Ascending aorta (tissue), 2 donors: ENCODE measurements around the gene CTDSP1. TPM values are rescaled to one million over a fixed set of nuclear protein-coding genes. Genes with fewer than 3 reads are reported as not detected.

Experiments
- DNase-seq, 2 donors: peaks; one replicate each; pipeline ENCODE4 v3.0.0-alpha.2; 2019; ENCODE audit warnings: low spot score in 2 of 2
- H3K27ac ChIP-seq, 2 donors: fragments of 200-600 bp; sonication (generic); one replicate each; pipeline ENCODE4 v1.5.1; 2016 to 2017; ENCODE audit warnings: mild to moderate bottlenecking in 1 of 2
- H3K27me3 ChIP-seq: fragments of 200-600 bp; sonication (generic); one replicate; pipeline ENCODE4 v1.5.1; 2017
- H3K36me3 ChIP-seq, 2 donors: fragments of 200-600 bp; sonication (generic); one replicate each; pipeline ENCODE4 v1.5.1; 2016
- H3K4me1 ChIP-seq, 2 donors: fragments of 200-600 bp; sonication (generic); one replicate each; pipeline ENCODE4 v1.5.1; 2016 to 2017; ENCODE audit warnings: mild to moderate bottlenecking in 1 of 2
- H3K4me3 ChIP-seq, 2 donors: fragments of 200-600 bp; sonication (generic); one replicate each; pipeline ENCODE4 v1.5.1; 2016 to 2017; ENCODE audit warnings: mild to moderate bottlenecking in 1 of 2
- H3K9me3 ChIP-seq, 2 donors: fragments of 200-600 bp; sonication (generic); one replicate each; pipeline ENCODE4 v1.5.1; 2016
- intact Hi-C: fragments of 100-400 bp; cut with DNase I; formaldehyde crosslinking; loops from one replicate; pipeline ENCODE4 v1.15.1; 2023
- total RNA-seq: library from RNA; depleted of rRNA; stranded (reverse); fragments of >200 nt; gene quantifications from one replicate; pipeline ENCODE4 v1.1.0, GENCODE V29; 2016
- TF ChIP-seq, protein P1 (sequence below), 3 experiments: fragments of 200-600 bp in 2 of 3; fragments of 450-650 bp in 1 of 3; sonication (generic) in 2 of 3; IDR thresholded peaks; one replicate each; pipeline ENCODE4 v1.5.1; 2016 to 2019; ENCODE audit warnings: antibody characterized with exemption in 3 of 3, mild to moderate bottlenecking in 1 of 3, moderate library complexity in 1 of 3

Gene CTDSP1
- total RNA-seq, 1 donor from 2014 or later, result 144 TPM

DNA sequence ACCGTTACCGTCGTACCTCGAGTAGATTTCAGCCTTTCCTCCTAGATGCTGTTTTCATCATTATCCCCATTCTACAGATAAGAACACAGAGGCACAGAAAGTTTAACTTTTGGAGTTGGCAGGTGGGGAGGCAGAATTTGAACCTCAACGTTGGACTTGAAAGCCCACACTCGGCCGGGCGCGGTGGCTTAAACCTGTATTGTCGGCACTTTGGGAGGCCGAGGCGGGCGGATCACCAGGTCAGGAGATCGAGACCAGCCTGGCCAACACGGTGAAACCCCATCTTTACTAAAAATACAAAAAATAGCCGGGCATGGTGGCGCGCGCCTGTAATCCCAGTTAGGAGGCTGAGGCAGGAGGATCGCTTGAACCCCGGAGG lies 31.5 kb upstream of the CTDSP1 start:
- Histone ChIP-seq H3K4me3 (peak overlapping the region; percentile 53 to 64), H3K27me3 (no peaks in the 10 kb centered on the region), H3K27ac (peak overlapping the region; percentile 79 to 95), H3K4me1 (peaks cover 0 to 16% of the 10 kb centered on the region in 2 donors), H3K36me3 (no peaks in the 10 kb centered on the region), H3K9me3 (no peaks in the 10 kb centered on the region)
- intact Hi-C loops, result loop anchor here (5.0 kb wide), 1 partner anchor 151 kb away; the partner anchor contains the start of gene ARPC2
- TF ChIP-seq, protein P1, sequence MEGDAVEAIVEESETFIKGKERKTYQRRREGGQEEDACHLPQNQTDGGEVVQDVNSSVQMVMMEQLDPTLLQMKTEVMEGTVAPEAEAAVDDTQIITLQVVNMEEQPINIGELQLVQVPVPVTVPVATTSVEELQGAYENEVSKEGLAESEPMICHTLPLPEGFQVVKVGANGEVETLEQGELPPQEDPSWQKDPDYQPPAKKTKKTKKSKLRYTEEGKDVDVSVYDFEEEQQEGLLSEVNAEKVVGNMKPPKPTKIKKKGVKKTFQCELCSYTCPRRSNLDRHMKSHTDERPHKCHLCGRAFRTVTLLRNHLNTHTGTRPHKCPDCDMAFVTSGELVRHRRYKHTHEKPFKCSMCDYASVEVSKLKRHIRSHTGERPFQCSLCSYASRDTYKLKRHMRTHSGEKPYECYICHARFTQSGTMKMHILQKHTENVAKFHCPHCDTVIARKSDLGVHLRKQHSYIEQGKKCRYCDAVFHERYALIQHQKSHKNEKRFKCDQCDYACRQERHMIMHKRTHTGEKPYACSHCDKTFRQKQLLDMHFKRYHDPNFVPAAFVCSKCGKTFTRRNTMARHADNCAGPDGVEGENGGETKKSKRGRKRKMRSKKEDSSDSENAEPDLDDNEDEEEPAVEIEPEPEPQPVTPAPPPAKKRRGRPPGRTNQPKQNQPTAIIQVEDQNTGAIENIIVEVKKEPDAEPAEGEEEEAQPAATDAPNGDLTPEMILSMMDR (IDR thresholded peaks at IDR 0.05), result no peak
- no peak for DNase-seq

- TF ChIP-seq, protein P1 (IDR thresholded peaks at IDR 0.05), result no peak
- H3K4me1 ChIP-seq, result peaks cover 0 to 16% of the 10 kb centered on the region in 2 donors
- no peaks in the 10 kb centered on the region for H3K27me3 ChIP-seq
- peak overlapping the region; percentile 79 to 95 for H3K27ac ChIP-seq
- peak overlapping the region in 1 of 2 donors; percentile 64 for H3K4me3 ChIP-seq
- intact Hi-C loops, result loop anchor here (5.0 kb wide), 1 partner anchor 151 kb away; the partner anchor contains the start of gene ARPC2
- H3K9me3 ChIP-seq, result no peaks in the 10 kb centered on the region
- no peaks in the 10 kb centered on the region for H3K36me3 ChIP-seq
- peak in 1 of 2 donors; percentile 75 for DNase-seq
Measured at GRCh38 chr2:218368621-218369153, 31.0 kb upstream of the CTDSP1 start.

- H3K27me3 ChIP-seq, result no peaks in the 10 kb centered on the region
- peaks cover 0 to 16% of the 10 kb centered on the region in 2 donors for H3K4me1 ChIP-seq
- no peak for DNase-seq
- TF ChIP-seq, protein P1 (IDR thresholded peaks at IDR 0.05), result no peak
- intact Hi-C loops, result loop anchor here (5.0 kb wide), 1 partner anchor 152 kb away; the partner anchor contains the start of gene ARPC2
- no peaks in the 10 kb centered on the region for H3K9me3 ChIP-seq
- peak overlapping the region; percentile 79 to 95 for H3K27ac ChIP-seq
- no peak overlapping the region for H3K4me3 ChIP-seq
- H3K36me3 ChIP-seq, result no peaks in the 10 kb centered on the region
Measured at GRCh38 chr2:218369330-218369729, 30.3 kb upstream of the CTDSP1 start.

- Histone ChIP-seq H3K27ac (peak overlapping the region; percentile 79 to 95), H3K4me3 (no peak overlapping the region), H3K9me3 (no peaks in the 10 kb centered on the region), H3K4me1 (peaks cover 0 to 16% of the 10 kb centered on the region in 2 donors), H3K36me3 (no peaks in the 10 kb centered on the region), H3K27me3 (no peaks in the 10 kb centered on the region)
- TF ChIP-seq, protein P1 (IDR thresholded peaks at IDR 0.05), result no peak
- DNase-seq, result peak; percentile 63 to 86
- intact Hi-C loops, result no loop called here
Measured at GRCh38 chr2:218370410-218371063, 29.1 kb upstream of the CTDSP1 start.

DNA sequence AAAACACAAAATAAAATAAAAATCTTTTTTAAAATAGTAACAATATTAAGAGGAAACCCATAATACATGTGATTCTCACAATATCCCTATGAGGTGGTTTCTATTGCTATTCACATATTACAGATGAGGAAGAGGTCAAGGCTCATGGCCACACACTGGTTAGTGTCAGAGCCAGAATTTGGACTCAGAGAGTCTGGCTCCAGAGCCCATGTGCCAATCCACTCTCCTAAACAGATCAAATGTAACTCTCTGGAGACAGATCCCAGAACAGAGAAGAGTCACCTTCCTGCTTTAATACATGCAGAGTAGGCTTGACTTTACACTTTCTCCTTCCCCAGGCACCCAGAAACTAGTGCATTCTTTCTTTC lies 27.7 kb upstream of the CTDSP1 start:
- intact Hi-C loops, result no loop called here
- Histone ChIP-seq H3K4me1 (peaks cover 0 to 16% of the 10 kb centered on the region in 2 donors), H3K27ac (peak overlapping the region; percentile 52 to 71), H3K27me3 (no peaks in the 10 kb centered on the region), H3K9me3 (no peaks in the 10 kb centered on the region), H3K36me3 (no peaks in the 10 kb centered on the region), H3K4me3 (no peak overlapping the region)
- TF ChIP-seq, protein P1 (IDR thresholded peaks at IDR 0.05), result no peak
- DNase-seq, result no peak
